HG03045 (cell line): ENCODE measurements around the gene MRPL14.

ENCODE experiments used
- ATAC-seq: cut with Tn5 transposase; IDR thresholded peaks from one replicate; pipeline ENCODE4 v1.9.1; 2021; ENCODE audit warnings: mild to moderate bottlenecking, moderate library complexity; ENCODE audit not compliant: unreplicated experiment

Gene MRPL14

DNA sequence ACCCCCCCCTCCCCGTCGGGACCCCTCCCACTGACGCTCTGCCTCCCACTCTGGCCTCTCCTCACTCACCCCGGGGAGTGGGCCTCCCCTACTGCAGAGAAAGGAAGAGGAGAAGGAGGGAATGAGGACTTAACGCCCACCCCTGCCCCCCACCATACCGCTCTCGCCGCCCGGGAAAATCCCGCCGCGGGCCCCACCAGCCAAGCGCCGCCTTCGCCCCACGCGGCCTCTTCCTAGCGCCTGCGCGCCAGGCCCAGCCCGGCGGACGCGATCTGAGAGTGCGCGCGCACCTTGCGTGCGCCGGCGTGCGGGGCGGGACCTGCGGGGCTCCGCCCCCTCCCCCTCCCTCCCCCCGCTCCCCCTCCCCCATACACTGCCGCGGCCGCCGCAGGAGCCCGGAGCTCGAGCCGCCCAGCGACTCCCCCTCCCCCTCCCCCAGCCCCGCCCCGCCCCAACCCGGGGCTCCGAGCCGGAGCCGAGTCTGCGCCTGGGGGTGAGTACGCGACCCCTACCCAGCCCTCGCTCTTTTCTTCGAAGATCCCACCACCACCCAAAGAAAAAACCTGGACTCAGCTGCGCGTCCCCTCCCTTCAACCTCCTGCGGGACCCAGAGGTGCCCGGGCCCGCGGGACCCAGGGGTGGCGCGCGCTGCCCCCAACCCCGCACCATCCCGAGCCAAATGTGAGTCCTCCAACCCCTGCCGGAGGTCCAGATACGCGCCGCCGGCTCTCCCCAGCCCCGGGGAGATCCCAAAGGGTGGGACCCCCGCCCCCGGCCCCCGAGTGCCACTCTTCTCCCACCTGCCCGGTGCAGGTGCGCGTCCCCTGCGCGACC is at the start of gene MRPL14, which contains the start of gene TMEM63B:
MRPL14 (minus strand) TSS at position 267 of the 834 bp plus-strand sequence. CDS start 10,841 bp downstream, outside the sequence.
TMEM63B (plus strand) TSS at position 369 of the 834 bp plus-strand sequence. CDS start 7,031 bp downstream, outside the sequence.
- ATAC-seq: peak; percentile 75

- no peak for ATAC-seq
These were observed 49.0 kb upstream of the MRPL14 start for GRCh38 chr6:44176130-44176761.

DNA sequence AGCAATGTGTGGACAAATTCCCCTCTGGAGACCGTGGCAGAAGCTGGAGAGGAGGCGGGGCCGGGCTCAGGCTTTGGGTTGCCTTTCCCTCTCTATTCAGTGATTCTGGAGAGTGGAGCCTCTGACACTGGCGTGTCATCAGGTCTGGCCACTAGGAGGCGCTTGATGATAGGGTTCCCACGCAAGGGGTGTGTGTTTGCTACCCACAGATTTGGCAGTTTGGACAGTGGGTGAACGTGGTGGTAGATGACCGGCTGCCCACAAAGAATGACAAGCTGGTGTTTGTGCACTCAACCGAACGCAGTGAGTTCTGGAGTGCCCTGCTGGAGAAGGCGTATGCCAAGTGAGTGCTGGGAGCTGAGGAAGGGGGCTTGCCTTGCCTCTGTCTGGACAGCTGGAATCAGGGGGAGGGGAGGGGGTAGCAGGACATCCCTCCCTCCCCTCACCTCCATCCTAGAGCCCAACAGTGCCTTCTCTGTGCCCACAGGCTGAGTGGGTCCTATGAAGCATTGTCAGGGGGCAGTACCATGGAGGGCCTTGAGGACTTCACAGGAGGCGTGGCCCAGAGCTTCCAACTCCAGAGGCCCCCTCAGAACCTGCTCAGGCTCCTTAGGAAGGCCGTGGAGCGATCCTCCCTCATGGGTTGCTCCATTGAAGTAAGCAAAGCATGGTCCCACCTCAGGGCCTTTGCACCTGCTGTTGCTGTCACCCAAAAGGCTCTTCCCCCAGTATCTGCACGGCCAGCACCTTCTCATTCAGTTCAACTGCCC is 45.7 kb upstream of the MRPL14 start:
- ATAC-seq: peak; percentile 62

- peak; percentile 42 for ATAC-seq
These were observed 44.8 kb upstream of the MRPL14 start for GRCh38 chr6:44171899-44172546.

DNA sequence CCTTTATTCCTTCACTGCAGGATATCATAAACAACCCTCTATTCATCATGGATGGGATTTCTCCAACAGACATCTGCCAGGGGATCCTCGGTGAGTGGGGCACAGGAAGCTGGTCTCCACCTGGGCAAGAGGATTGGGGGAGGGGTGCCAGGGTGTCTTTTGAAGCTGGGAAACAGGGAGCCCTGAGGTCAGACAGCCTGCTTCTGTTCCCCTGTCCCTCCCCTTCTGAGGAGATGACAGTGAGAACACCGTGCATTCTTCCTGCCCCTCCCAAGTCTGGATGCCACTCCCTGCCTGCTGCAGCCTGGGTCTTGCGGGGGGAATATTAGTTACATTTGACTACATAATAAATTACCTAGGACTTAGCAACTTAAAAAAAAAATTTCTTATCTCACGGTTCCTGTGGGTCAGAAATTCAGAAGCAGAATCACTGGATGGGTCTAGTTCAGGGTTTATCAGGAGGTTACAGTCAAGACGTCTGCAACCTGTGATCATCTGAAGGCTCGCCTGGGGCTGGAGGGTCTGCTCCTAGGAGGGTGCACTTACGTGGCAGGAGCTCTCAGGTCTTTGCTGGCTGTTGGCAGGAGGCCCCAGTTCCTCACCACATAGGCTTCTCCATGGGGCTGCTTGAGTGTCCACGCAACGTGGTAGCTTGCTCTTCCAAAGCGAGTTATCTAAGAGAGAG is 42.8 kb upstream of the MRPL14 start:
- no peak for ATAC-seq

- no peak for ATAC-seq
These were observed 41.9 kb upstream of the MRPL14 start for GRCh38 chr6:44169154-44169553.

DNA sequence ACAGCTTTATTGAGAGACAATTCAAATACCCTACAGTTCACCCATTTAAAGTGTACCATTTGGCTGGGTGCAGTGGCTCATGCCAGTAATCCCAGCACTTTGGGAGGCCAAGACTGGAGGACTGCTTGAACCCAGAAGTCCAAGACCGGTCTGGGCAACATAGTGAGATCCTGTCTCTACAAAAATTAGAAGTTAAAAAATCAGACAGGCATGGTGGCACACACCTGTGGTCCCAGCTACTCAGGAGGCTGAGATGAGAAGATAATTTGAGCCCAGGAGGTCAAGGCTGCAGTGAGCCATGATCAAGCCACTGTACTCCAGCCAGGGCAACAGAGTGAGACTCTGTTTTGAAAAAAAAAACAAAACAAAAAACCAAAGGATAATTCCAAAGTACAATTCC is 40.3 kb upstream of the MRPL14 start:
- no peak for ATAC-seq

- ATAC-seq: no peak
These were observed 39.4 kb upstream of the MRPL14 start for GRCh38 chr6:44166591-44167184.

- no peak for ATAC-seq
These were observed 38.9 kb upstream of the MRPL14 start for GRCh38 chr6:44166116-44166515.

DNA sequence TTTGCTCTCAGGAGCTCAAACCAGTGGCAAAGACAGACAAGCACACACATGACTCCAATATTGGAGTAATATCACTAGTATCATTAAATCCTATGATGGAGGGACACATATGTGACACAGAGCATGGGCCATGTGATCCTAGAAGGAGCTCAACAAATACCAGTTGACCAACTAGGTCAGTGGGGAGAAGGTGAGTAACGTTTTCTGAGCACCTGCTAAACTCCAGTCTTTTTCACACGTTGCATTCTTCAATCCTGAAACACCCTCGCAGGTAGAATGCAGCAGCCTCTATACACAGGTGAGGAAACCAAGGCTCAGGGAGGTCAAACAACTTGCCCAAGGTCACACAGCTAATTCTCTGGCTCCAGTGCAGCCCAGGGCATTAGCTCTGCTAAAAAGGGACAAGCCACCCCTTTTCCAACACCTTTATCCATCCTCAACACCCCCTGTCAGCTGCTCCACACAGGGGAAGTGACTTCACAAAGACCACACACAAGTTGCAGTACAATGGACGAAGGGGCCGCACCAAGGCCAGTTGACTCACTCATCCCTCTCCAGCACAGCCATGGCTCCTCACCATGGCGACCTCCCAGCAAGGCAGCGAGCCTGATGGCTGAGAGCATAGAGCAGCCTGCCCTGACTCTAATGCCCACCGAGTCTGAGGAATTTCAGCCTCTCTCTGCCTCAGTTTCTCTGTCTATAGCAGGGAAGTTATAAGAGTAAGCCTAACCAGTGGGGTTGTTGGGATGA is 35.8 kb upstream of the MRPL14 start:
- no peak for ATAC-seq

DNA sequence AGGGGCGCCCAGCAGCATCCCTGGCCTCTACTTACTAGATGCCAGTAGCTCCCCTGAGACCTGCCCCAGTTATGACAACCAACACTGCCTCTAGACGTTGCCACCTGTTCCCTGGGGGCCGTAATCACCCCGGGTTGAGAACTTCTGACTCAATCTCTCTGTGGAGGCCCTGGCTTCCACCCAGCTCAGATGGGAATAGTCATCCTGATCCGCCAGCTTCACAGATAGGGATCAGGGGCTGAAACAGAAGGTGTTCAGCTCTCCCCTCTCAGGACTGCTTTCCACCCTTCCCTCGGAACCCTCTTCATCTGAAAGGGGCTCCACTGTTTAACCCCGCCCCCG is 34.7 kb upstream of the MRPL14 start:
- no peak for ATAC-seq

- no peak for ATAC-seq
These were observed 31.5 kb upstream of the MRPL14 start, which contains the start of gene CAPN11 for GRCh38 chr6:44158770-44159228. CAPN11 (plus strand) TSS chr6:44158820; CDS start chr6:44158849, 29 bp downstream.

DNA sequence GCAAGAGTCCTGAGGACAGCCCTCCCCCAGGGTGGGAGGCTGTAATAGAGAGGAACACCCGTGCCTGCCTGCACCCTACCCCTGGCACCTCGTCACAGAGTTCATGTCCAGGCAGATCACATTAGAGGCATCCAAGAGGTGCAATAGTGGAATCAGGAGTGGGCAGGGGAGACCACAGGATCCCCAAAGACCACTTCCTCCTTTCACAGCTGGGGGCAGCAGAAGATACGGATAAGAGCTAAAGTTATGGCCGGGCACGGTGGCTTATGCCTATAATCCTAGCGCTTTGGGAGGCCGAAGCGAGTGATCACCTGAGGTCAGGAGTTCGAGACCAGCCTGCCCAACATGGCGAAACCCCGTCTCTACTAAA is 29.9 kb upstream of the MRPL14 start:
- ATAC-seq: no peak

DNA sequence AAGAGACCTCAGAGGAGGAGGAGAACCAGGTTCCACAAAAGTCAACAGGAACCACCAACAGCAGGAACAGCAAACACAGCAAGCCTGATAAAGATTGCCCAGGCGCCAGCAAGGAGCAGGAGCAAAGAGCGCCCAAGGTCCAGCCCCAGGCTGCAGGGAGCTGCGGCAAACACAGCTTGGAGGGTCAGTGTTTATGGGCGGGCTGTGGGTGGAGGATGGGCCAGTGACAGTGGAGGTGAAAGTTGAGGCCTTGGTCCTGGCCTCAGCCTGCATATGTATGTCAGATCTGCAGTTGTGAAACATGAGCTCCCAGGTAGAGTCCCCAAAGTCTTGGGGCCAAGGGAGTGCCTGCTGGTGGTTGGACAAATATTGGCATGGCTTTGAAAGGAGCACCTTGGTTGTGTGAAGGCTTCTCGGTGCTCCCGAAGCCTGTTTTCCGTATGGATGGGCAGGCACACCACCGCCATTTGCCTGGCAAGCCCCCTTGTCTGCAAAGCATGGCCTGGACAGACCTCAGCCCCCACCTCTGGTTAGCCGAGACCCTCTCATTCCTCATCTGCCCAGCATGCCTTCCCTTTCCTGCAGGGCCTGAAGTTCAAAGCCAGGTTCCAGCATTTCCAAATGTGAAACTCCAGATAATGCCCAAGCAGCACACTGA is 29.4 kb upstream of the MRPL14 start:
- ATAC-seq: no peak

GRCh38 chr6:44154067-44154466 is 26.8 kb upstream of the MRPL14 start:
- no peak for ATAC-seq

GRCh38 chr6:44152533-44152932 is 25.3 kb upstream of the MRPL14 start:
- no peak for ATAC-seq

DNA sequence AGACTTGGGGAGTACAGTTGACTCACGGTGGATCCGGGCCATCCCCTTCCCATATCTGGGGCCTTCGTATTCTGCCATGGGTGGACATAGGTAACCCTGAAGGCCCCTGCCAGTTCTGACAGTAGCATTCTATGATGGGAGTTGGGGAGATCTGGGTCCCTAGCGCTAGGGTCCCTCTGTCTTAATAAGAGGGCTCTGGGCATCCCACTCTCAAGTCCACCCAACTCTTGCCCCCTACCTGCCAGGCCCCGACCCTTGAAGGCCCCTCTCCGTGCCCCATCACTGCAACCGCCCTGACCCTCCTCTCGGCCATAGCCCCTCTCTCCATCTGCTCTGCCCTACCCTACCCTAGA is 24.8 kb upstream of the MRPL14 start:
- no peak for ATAC-seq

DNA sequence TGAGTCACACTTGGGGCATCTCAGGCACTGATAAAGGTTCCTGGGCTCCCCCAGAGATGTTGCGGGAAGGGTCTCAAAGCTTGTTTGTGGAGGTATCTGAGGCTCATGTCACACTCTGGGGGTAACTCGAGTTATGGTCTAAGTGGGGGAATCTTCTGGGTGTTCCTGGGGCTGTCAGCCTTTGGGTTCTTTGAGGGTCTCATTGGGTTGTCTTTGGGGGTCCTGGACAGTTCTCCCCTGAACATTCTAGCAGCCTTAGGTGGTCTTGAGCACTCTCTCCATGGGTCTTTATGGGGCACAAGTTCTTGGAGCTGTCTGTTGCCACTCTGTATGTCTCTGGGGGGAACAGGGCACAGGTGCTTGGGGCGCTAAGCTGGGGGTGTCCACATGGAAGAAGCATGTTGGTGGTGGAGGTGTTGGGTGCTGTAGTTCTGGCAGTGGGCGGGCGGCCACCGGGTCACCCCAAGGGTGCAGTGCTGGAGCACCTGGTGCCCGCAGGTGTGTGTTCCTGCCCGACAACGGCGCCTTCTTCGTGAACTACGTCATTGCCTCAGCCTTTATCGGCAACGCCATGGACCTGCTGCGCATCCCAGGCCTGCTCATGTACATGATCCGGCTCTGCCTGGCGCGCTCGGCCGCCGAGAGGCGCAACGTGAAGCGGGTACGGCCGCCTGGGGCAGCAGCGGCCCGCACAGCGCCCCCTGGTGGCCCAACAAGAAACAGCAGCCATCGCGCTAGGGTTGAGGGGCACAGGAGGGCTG is 24.3 kb upstream of the MRPL14 start:
- peak; percentile 57 for ATAC-seq
